Cardiac muscle cell (in vitro differentiated cells and primary cell): Measurements from ENCODE around the gene ELL. TPM values are rescaled to one million over a fixed set of nuclear protein-coding genes. Genes with fewer than 3 reads are reported as not detected.

ENCODE experiments used
- DNase-seq, 2 donors: peaks; one replicate each; pipeline versions ENCODE4 v3.0.0 to v3.0.0-alpha.2; 2010 to 2017; ENCODE audit warnings: low read depth in 1 of 2, low spot score in 1 of 2
- H3K27ac ChIP-seq: fragments of 200-600 bp; sonication (generic); 2 replicates; pipeline ENCODE4 v1.5.1; 2016
- H3K27me3 ChIP-seq: fragments of 200-600 bp; sonication (generic); 2 replicates; pipeline ENCODE4 v1.6.0; 2016; ENCODE audit warnings: control low read depth
- H3K36me3 ChIP-seq: fragments of 200-600 bp; sonication (generic); 2 replicates; pipeline ENCODE4 v1.5.1; 2016; ENCODE audit warnings: control low read depth
- H3K4me1 ChIP-seq: fragments of 200-600 bp; sonication (generic); 2 replicates; pipeline ENCODE4 v1.8.1; 2017; ENCODE audit warnings: low read depth, mild to moderate bottlenecking, mixed run types
- H3K4me3 ChIP-seq: fragments of 200-600 bp; sonication (generic); 2 replicates; pipeline ENCODE4 v1.5.1; 2016; ENCODE audit warnings: mild to moderate bottlenecking
- H3K9me3 ChIP-seq: fragments of 200-600 bp; sonication (generic); 2 replicates; pipeline ENCODE4 v1.5.1; 2017; ENCODE audit warnings: low read depth, mild to moderate bottlenecking, control low read depth
- CTCF ChIP-seq: IDR thresholded peaks from 2 replicates; pipeline ENCODE4 v1.5.1; 2012; ENCODE audit warnings: low read depth, mild to moderate bottlenecking, low read length
- polyA plus RNA-seq: library from polyadenylated mRNA; unstranded; fragments of >200 nt; fragmentation: Nextera tagmentation; extraction: Ambion mirVana; gene quantifications from 2 replicates; pipeline ENCODE4 v1.2.1, GENCODE V29; 2016
- total RNA-seq: library from RNA; depleted of rRNA; stranded (reverse); fragments of >200 nt; gene quantifications from 2 replicates; pipeline ENCODE4 v1.2.3, GENCODE V29; 2016

ELL gene
- total RNA-seq (19.4 and 20.7 TPM in 2 replicates), polyA plus RNA-seq (14.8 and 18.2 TPM in 2 replicates)

GRCh38 chr19:18521692-18522123 lies at the start of gene ELL:
TSS of gene ELL (minus strand) at chr19:18522070. CDS start at chr19:18522055, 15 bp downstream.
- no peak for TF ChIP-seq CTCF
- Histone ChIP-seq H3K4me1 (peaks cover 8% of the 10 kb centered on the region), H3K27ac (peak within 1 kb of the TSS; percentile 95), H3K36me3 (no peaks in the 10 kb centered on the region), H3K4me3 (peak within 1 kb of the TSS; percentile 95), H3K9me3 (no peaks in the 10 kb centered on the region), H3K27me3 (no peaks in the 10 kb centered on the region)
- no peak for DNase-seq

- Histone ChIP-seq H3K4me3 (no peak overlapping the region), H3K36me3 (peaks cover 25% of the 10 kb centered on the region), H3K27me3 (no peaks in the 10 kb centered on the region), H3K4me1 (peaks cover 8% of the 10 kb centered on the region), H3K27ac (no peak overlapping the region), H3K9me3 (no peaks in the 10 kb centered on the region)
- DNase-seq = no peak
- TF ChIP-seq CTCF = no peak
Observed at GRCh38 chr19:18568367-18568766, 46.5 kb upstream of the ELL start.

GRCh38 chr19:18566953-18567352 lies 45.1 kb upstream of the ELL start:
- no peak for DNase-seq
- H3K9me3 ChIP-seq = no peaks in the 10 kb centered on the region
- no peak overlapping the region for H3K27ac ChIP-seq
- peaks cover 25% of the 10 kb centered on the region for H3K36me3 ChIP-seq
- H3K27me3 ChIP-seq = no peaks in the 10 kb centered on the region
- no peak overlapping the region for H3K4me3 ChIP-seq
- no peaks in the 10 kb centered on the region for H3K4me1 ChIP-seq
- no peak for TF ChIP-seq CTCF

GRCh38 chr19:18562086-18562485 lies 40.2 kb upstream of the ELL start:
- Histone ChIP-seq H3K4me3 (no peak overlapping the region), H3K4me1 (peaks cover 3% of the 10 kb centered on the region), H3K27ac (no peak overlapping the region), H3K9me3 (no peaks in the 10 kb centered on the region), H3K27me3 (no peaks in the 10 kb centered on the region), H3K36me3 (peaks cover 10% of the 10 kb centered on the region)
- no peak for TF ChIP-seq CTCF
- peak in 1 of 2 donors; percentile 87 for DNase-seq

- H3K27ac ChIP-seq = no peak overlapping the region
- H3K4me3 ChIP-seq = no peak overlapping the region
- DNase-seq = no peak
- no peak for TF ChIP-seq CTCF
- H3K36me3 ChIP-seq = no peaks in the 10 kb centered on the region
- H3K9me3 ChIP-seq = no peaks in the 10 kb centered on the region
- no peaks in the 10 kb centered on the region for H3K27me3 ChIP-seq
- peaks cover 3% of the 10 kb centered on the region for H3K4me1 ChIP-seq
Observed at GRCh38 chr19:18559685-18560084, 37.8 kb upstream of the ELL start.

GRCh38 chr19:18558604-18559003 lies 36.7 kb upstream of the ELL start:
- Histone ChIP-seq H3K4me3 (peak overlapping the region; percentile 55), H3K9me3 (no peaks in the 10 kb centered on the region), H3K27ac (peak overlapping the region; percentile 33), H3K36me3 (no peaks in the 10 kb centered on the region), H3K27me3 (no peaks in the 10 kb centered on the region), H3K4me1 (peaks cover 3% of the 10 kb centered on the region)
- no peak for TF ChIP-seq CTCF
- DNase-seq = no peak
